Trophoblast cell (in vitro differentiated cells and primary cell): ENCODE measurements around the gene PTGIS.

Source experiments
- DNase-seq, 2 donors: peaks; one replicate each; pipeline ENCODE4 v3.0.0-alpha.2; 2016
- H2AFZ ChIP-seq: 2 replicates; pipeline ENCODE4 v1.6.1; 2013; ENCODE audit warnings: low read length, moderate library complexity, mild to moderate bottlenecking; ENCODE audit not compliant: insufficient read depth, poor library complexity
- H2AK5ac ChIP-seq: 2 replicates; pipeline ENCODE4 v1.6.1; 2013; ENCODE audit warnings: mild to moderate bottlenecking, low read length
- H2BK120ac ChIP-seq: 2 replicates; pipeline ENCODE4 v1.6.1; 2013; ENCODE audit warnings: low read length, mild to moderate bottlenecking, moderate library complexity; ENCODE audit not compliant: insufficient read depth, poor library complexity
- H2BK12ac ChIP-seq: 2 replicates; pipeline ENCODE4 v1.6.1; 2013; ENCODE audit warnings: mild to moderate bottlenecking, low read length, moderate library complexity
- H2BK5ac ChIP-seq: 2 replicates; pipeline ENCODE4 v1.6.1; 2013; ENCODE audit warnings: low read length, low read depth, moderate library complexity, mild to moderate bottlenecking; ENCODE audit not compliant: poor library complexity
- H3K14ac ChIP-seq: 2 replicates; pipeline ENCODE4 v1.6.1; 2013; ENCODE audit warnings: mild to moderate bottlenecking, low read length
- H3K18ac ChIP-seq: 2 replicates; pipeline ENCODE4 v1.6.1; 2013; ENCODE audit warnings: mild to moderate bottlenecking, low read length
- H3K23ac ChIP-seq: 2 replicates; pipeline ENCODE4 v1.6.1; 2013; ENCODE audit warnings: low read length
- H3K27ac ChIP-seq: 2 replicates; pipeline ENCODE4 v1.5.1; 2013; ENCODE audit warnings: low read depth, mild to moderate bottlenecking, inconsistent platforms, low read length, moderate library complexity
- H3K27me3 ChIP-seq: 2 replicates; pipeline ENCODE4 v1.6.1; 2013; ENCODE audit warnings: inconsistent platforms, mild to moderate bottlenecking, low read length, moderate library complexity; ENCODE audit not compliant: insufficient read depth
- H3K36me3 ChIP-seq, 2 experiments: 1 replicate in 1 of 2; 2 replicates in 1 of 2; pipeline ENCODE4 v1.6.1; 2013; ENCODE audit warnings: low read length in 2 of 2, mild to moderate bottlenecking in 2 of 2, moderate library complexity in 1 of 2; ENCODE audit not compliant: insufficient read depth in 2 of 2, control insufficient read depth in 1 of 2
- H3K4ac ChIP-seq: 2 replicates; pipeline ENCODE4 v1.6.1; 2013; ENCODE audit warnings: low read depth, mild to moderate bottlenecking, low read length, moderate library complexity
- H3K4me1 ChIP-seq, 2 experiments: 1 replicate in 1 of 2; 2 replicates in 1 of 2; pipeline ENCODE4 v1.6.1; 2013; ENCODE audit warnings: low read length in 2 of 2, mild to moderate bottlenecking in 2 of 2, moderate library complexity in 1 of 2; ENCODE audit not compliant: insufficient read depth in 2 of 2, control insufficient read depth in 1 of 2
- H3K4me2 ChIP-seq: 2 replicates; pipeline ENCODE4 v1.6.1; 2013; ENCODE audit warnings: inconsistent platforms, mild to moderate bottlenecking, low read length, moderate library complexity
- H3K4me3 ChIP-seq: 2 replicates; pipeline ENCODE4 v1.5.1; 2013; ENCODE audit warnings: mild to moderate bottlenecking, low read depth, low read length, inconsistent platforms
- H3K79me1 ChIP-seq: one replicate; pipeline ENCODE4 v1.6.1; 2013; ENCODE audit warnings: low read length
- H3K79me2 ChIP-seq: 2 replicates; pipeline ENCODE4 v1.6.1; 2013; ENCODE audit warnings: low read length, mild to moderate bottlenecking; ENCODE audit not compliant: control insufficient read depth, insufficient read depth, poor library complexity
- H3K9ac ChIP-seq: 2 replicates; pipeline ENCODE4 v1.6.1; 2013; ENCODE audit warnings: mild to moderate bottlenecking, low read length
- H3K9me3 ChIP-seq: 2 replicates; pipeline ENCODE4 v1.6.1; 2013; ENCODE audit warnings: low read depth, mild to moderate bottlenecking, control low read depth, inconsistent platforms, low read length; ENCODE audit not compliant: insufficient read depth
- H4K12ac ChIP-seq: 2 replicates; pipeline ENCODE4 v1.6.1; 2013; ENCODE audit warnings: low read depth, mild to moderate bottlenecking, low read length, moderate library complexity
- H4K8ac ChIP-seq: 2 replicates; pipeline ENCODE4 v1.6.1; 2013; ENCODE audit warnings: low read depth, mild to moderate bottlenecking, low read length, moderate library complexity
- H4K91ac ChIP-seq: one replicate; pipeline ENCODE4 v1.6.1; 2013; ENCODE audit warnings: low read depth, mild to moderate bottlenecking, low read length, moderate library complexity
- WGBS: extraction: QIAGEN DNeasy Blood & Tissue Kit; methylation state at CpG from one replicate; pipeline ENCODE4 v1.1.7; 2013; ENCODE audit warnings: missing lambda C conversion rate; ENCODE audit not compliant: insufficient read length, insufficient coverage; ENCODE audit errors: extremely low coverage; 5-methylcytosine and 5-hydroxymethylcytosine counted together

The PTGIS gene

GRCh38 chr20:49559411-49560081, 8.4 kb downstream of the PTGIS start:
- no peak overlapping the region for H2AK5ac ChIP-seq
- no peak overlapping the region for H4K8ac ChIP-seq
- no peak overlapping the region for H4K91ac ChIP-seq
- no peak overlapping the region for H2AFZ ChIP-seq
- H2BK12ac ChIP-seq = no peak overlapping the region
- H3K23ac ChIP-seq = no peak overlapping the region
- H4K12ac ChIP-seq = no peak overlapping the region
- H3K79me1 ChIP-seq = peaks cover 2% of the 10 kb centered on the region
- no peak overlapping the region for H3K18ac ChIP-seq
- peaks cover 0 to 2% of the 10 kb centered on the region in 2 experiments for H3K36me3 ChIP-seq
- no peak overlapping the region for H2BK5ac ChIP-seq
- no peak overlapping the region for H3K27ac ChIP-seq
- H3K79me2 ChIP-seq = no peaks in the 10 kb centered on the region
- no peak for DNase-seq
- H2BK120ac ChIP-seq = no peak overlapping the region
- H3K14ac ChIP-seq = no peak overlapping the region
- WGBS = no CpG with 5 or more reads among the region's 19 CpGs
- no peak overlapping the region for H3K4me2 ChIP-seq
- H3K9me3 ChIP-seq = no peaks in the 10 kb centered on the region
- H3K9ac ChIP-seq = no peak overlapping the region
- no peak overlapping the region for H3K4me3 ChIP-seq
- no peak overlapping the region for H3K4ac ChIP-seq
- peaks cover 11% of the 10 kb centered on the region in 2 experiments for H3K4me1 ChIP-seq
- no peaks in the 10 kb centered on the region for H3K27me3 ChIP-seq

GRCh38 chr20:49558826-49559225, 9.1 kb downstream of the PTGIS start:
- Histone ChIP-seq H3K79me2 (no peaks in the 10 kb centered on the region), H3K27ac (no peak overlapping the region), H3K4ac (no peak overlapping the region), H3K9ac (no peak overlapping the region), H4K91ac (no peak overlapping the region), H4K8ac (no peak overlapping the region), H3K4me3 (no peak overlapping the region), H4K12ac (no peak overlapping the region), H3K4me1 (peaks cover 11% of the 10 kb centered on the region in 2 experiments), H2BK5ac (no peak overlapping the region), H3K14ac (no peak overlapping the region), H3K27me3 (no peaks in the 10 kb centered on the region), H3K23ac (no peak overlapping the region), H3K18ac (no peak overlapping the region), H3K9me3 (no peaks in the 10 kb centered on the region), H3K4me2 (no peak overlapping the region), H2BK120ac (no peak overlapping the region), H3K79me1 (peaks cover 2% of the 10 kb centered on the region), H2AFZ (no peak overlapping the region), H2BK12ac (no peak overlapping the region), H3K36me3 (peaks cover 0 to 2% of the 10 kb centered on the region in 2 experiments), H2AK5ac (no peak overlapping the region)
- DNase-seq = no peak
- WGBS = no CpG with 5 or more reads among the region's 8 CpGs

GRCh38 chr20:49557449-49557848, 10.5 kb downstream of the PTGIS start:
- Histone ChIP-seq H3K18ac (no peak overlapping the region), H3K4me1 (peaks cover 7 to 9% of the 10 kb centered on the region in 2 experiments), H3K9ac (no peak overlapping the region), H3K36me3 (peaks cover 0 to 2% of the 10 kb centered on the region in 2 experiments), H3K14ac (no peak overlapping the region), H3K9me3 (no peaks in the 10 kb centered on the region), H3K4ac (no peak overlapping the region), H4K91ac (no peak overlapping the region), H2AK5ac (no peak overlapping the region), H2BK5ac (no peak overlapping the region), H3K27me3 (no peaks in the 10 kb centered on the region), H3K23ac (no peak overlapping the region), H2AFZ (no peak overlapping the region), H4K8ac (no peak overlapping the region), H3K4me3 (no peak overlapping the region), H2BK120ac (no peak overlapping the region), H2BK12ac (no peak overlapping the region), H3K27ac (no peak overlapping the region), H3K79me2 (no peaks in the 10 kb centered on the region), H3K79me1 (peaks cover 2% of the 10 kb centered on the region), H3K4me2 (no peak overlapping the region), H4K12ac (no peak overlapping the region)
- DNase-seq = peak in 1 of 2 donors; percentile 44
- WGBS = no CpG with 5 or more reads among the region's 5 CpGs

GRCh38 chr20:49556621-49557020, 11.3 kb downstream of the PTGIS start:
- H3K14ac ChIP-seq = no peak overlapping the region
- peaks cover 0 to 2% of the 10 kb centered on the region in 2 experiments for H3K36me3 ChIP-seq
- DNase-seq = no peak
- no peak overlapping the region for H2AK5ac ChIP-seq
- no peak overlapping the region for H4K91ac ChIP-seq
- no peaks in the 10 kb centered on the region for H3K79me2 ChIP-seq
- no peak overlapping the region for H2AFZ ChIP-seq
- H4K8ac ChIP-seq = no peak overlapping the region
- no peaks in the 10 kb centered on the region for H3K79me1 ChIP-seq
- no peak overlapping the region for H2BK12ac ChIP-seq
- H3K4me3 ChIP-seq = no peak overlapping the region
- H3K23ac ChIP-seq = no peak overlapping the region
- H2BK5ac ChIP-seq = no peak overlapping the region
- H3K4ac ChIP-seq = no peak overlapping the region
- H3K4me2 ChIP-seq = no peak overlapping the region
- H3K27me3 ChIP-seq = no peaks in the 10 kb centered on the region
- no peak overlapping the region for H4K12ac ChIP-seq
- no peaks in the 10 kb centered on the region for H3K9me3 ChIP-seq
- no peak overlapping the region for H3K18ac ChIP-seq
- H3K27ac ChIP-seq = no peak overlapping the region
- H3K4me1 ChIP-seq = peaks cover 3 to 4% of the 10 kb centered on the region in 2 experiments
- no peak overlapping the region for H3K9ac ChIP-seq
- no peak overlapping the region for H2BK120ac ChIP-seq
